Urinary bladder (tissue), 4 donors: ENCODE results near the gene SEC63. TPM values are rescaled to one million over a fixed set of nuclear protein-coding genes. Genes with fewer than 3 reads are reported as not detected.
"Not testable (repeated sequence)": the region's sequence is repeated elsewhere in the genome, so short reads cannot be mapped to it uniquely, and the experiment has no call there.

Experiments
- DNase-seq: peaks from one replicate; pipeline ENCODE4 v3.0.0-alpha.2; 2015; ENCODE audit errors: extremely low spot score
- H3K27ac ChIP-seq: one replicate; pipeline ENCODE4 v1.5.1; 2013; ENCODE audit warnings: low read depth, mild to moderate bottlenecking, moderate library complexity
- H3K36me3 ChIP-seq: one replicate; pipeline ENCODE4 v1.6.1; 2013; ENCODE audit warnings: mild to moderate bottlenecking, moderate library complexity; ENCODE audit not compliant: insufficient read depth
- H3K4me1 ChIP-seq: one replicate; pipeline ENCODE4 v1.6.1; 2013; ENCODE audit warnings: mild to moderate bottlenecking, moderate library complexity; ENCODE audit not compliant: insufficient read depth
- H3K4me3 ChIP-seq: one replicate; pipeline ENCODE4 v1.5.1; 2013; ENCODE audit warnings: low read depth, low read length
- WGBS: extraction: QIAGEN DNeasy Blood & Tissue Kit; methylation state at CpG from one replicate; pipeline ENCODE4 v1.1.7; 2013; 5-methylcytosine and 5-hydroxymethylcytosine counted together
- polyA plus RNA-seq: library from polyadenylated mRNA; stranded (reverse); fragments of 200-250 nt; gene quantifications from one replicate; pipeline ENCODE4 v1.2.3, GENCODE V29; 2013
- total RNA-seq: library from RNA; depleted of rRNA; stranded (reverse); fragments of >200 nt; gene quantifications from one replicate; pipeline ENCODE4 v1.2.3, GENCODE V29; 2014
- donor health status: healthy with polysubstance abuse.
- donor health status: healthy.

SEC63 gene
- total and polyA plus RNA-seq, 2 donors, result 28.2 to 85.4 TPM

DNA sequence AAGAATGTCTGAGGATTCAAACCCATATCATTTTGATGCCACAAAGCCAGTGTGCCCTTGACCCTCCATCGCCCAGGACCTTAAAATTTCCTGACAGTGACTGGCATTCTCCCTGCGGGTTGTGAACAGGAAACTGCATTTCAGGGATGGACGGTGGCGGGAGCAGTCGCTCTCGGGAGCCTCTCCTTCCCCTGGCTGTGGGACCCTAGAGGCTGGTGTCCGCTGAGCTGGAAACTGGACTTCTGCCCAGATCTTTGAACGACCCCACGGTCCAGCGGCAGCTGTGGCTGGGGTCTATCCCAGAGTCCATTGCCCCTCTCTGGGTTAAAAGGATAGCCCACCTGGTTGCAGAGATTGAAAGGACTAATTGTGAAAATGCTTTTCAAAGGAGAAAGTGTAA is 1.4 kb upstream of the SEC63 start:
- Histone ChIP-seq H3K27ac (no peak overlapping the region), H3K4me1 (no peaks in the 10 kb centered on the region), H3K36me3 (no peaks in the 10 kb centered on the region), H3K4me3 (no peak overlapping the region)
- DNase-seq, result no peak
- 44% methylated on average over 10 of the region's 10 CpGs for WGBS

DNA sequence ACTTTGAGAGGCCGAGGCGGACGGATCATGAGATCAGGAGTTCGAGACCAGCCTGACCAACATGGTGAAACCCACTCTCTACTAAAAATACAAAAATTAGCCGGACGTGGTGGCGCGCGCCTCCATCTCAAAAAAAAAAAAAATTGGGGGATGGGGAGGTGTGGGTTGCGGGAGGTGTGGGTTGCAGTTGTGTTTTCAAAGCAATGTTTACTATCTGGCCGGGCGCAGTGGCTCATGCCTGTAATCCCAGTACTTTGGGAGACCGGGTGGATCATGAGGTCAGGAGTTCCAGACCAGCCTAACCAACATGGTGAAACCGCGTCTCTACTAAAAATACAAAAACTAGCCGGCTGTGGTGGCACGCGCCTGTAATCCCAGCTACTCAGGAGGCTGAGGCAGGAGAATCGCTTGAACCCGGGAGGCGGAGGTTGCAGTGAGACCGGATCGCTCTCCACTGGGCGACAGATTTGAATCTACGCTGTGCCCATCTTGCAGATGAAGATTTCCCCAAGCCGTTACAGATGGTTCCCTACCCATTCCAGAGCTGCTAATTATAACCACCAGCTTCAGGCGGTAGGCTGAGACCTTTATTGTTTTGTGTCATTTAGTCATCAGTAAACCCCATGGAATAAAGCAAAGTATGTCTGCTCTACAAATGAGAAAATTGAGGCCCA is 818 bp upstream of the SEC63 start:
- 77% methylated on average over 27 of the region's 27 CpGs for WGBS
- H3K36me3 ChIP-seq, DNase-seq, H3K4me1 ChIP-seq, H3K27ac ChIP-seq, H3K4me3 ChIP-seq: not testable (repeated sequence)

DNA sequence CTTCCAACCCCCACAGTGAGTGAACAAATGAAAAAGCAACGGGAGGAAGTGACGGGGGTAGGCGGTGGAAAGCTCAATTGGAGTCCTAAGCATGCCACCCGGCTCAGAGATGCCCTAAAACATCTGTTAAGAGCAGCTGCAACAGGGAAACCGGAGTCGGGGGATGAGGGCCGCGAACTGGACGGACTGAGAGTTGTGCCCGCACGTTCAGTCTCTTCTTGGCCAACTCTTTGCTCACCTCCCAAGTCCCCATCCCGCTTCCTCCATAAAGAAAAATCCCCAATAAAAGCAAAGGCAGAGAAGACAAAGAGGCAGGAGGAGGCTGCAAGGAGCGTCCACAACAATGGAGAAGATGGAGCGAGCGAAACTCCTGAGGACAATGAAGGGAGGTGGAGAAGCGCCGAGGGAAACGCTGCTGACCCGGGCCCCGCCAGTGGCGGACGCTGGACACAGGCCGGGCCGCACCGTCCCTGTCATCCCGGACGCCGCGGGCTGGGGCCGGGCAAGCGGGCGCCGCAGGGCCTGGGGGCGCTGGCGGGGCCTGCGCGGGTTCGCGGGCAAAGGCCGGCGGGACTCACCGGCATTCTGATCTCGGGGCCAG is 600 bp downstream of the SEC63 start:
- WGBS, result under 1% methylated on average over 43 of the region's 43 CpGs
- Histone ChIP-seq H3K27ac (peak overlapping the region; percentile 69), H3K36me3 (no peaks in the 10 kb centered on the region), H3K4me1 (no peaks in the 10 kb centered on the region), H3K4me3 (peak overlapping the region; percentile 89)
- DNase-seq, result peak; percentile 64

DNA sequence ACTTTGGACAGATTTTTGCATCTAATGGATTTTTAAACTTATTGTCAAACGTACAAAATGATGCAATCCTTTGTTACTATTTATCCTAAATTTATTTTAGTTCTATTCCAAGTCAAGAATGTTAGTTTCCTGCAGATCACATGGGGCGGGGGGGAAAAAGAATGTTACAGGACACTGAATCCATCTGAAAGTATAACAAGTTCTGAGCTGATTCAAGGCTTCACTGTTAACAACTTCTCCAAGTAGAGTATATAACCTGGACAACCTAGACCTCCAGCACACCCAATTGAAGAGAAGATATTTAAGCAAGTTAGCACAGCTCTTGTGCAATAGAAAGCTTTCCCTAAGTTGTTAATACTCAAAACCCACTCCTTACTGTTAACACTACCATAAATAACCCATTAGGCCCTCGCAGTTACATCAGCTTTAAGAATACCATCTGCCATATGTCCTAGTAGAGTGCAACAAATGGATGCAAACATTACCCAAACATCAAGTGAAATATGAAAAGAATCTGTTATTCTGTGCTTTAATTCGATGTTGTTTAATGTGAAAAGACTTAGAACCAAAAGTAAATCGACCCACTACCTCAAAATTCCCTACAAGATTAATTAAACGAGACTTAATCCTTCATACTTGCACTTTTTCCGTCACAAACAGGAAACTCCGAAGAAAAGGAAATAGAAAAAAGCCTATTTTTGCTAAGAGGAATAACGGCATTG is 1.3 kb downstream of the SEC63 start:
- DNase-seq, result no peak
- Histone ChIP-seq H3K27ac (peak overlapping the region; percentile 65), H3K36me3 (no peaks in the 10 kb centered on the region), H3K4me1 (no peaks in the 10 kb centered on the region), H3K4me3 (peak overlapping the region; percentile 89)
- 4% methylated on average over 9 of the region's 9 CpGs for WGBS

DNA sequence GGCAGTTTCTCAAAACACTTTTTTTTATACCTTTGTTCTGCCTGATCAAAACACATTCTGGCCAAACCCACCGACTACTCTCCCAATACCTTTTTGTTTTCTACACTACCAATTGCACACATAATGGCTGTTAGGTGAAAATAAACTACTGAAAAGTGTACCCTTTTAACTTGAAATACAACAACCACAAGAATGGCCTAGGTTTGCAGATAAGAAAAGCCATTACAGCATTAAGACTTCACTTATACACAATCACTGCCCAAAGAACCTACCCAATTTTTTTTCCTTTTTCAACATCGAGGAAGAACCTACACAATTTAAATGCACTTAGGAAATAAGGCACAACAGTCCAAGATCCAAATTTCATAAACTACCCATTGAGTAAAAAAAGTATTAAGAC is 1.8 kb downstream of the SEC63 start:
- Histone ChIP-seq H3K4me1 (no peaks in the 10 kb centered on the region), H3K27ac (no peak overlapping the region), H3K4me3 (no peak overlapping the region), H3K36me3 (no peaks in the 10 kb centered on the region)
- no peak for DNase-seq
- WGBS, result 37% methylated on average over 2 of the region's 2 CpGs

- DNase-seq, H3K4me1 ChIP-seq, H3K4me3 ChIP-seq, H3K36me3 ChIP-seq, H3K27ac ChIP-seq: not testable (repeated sequence)
- 93% methylated on average over 17 of the region's 19 CpGs for WGBS
Measured at GRCh38 chr6:107953858-107954414, 4.1 kb downstream of the SEC63 start.

DNA sequence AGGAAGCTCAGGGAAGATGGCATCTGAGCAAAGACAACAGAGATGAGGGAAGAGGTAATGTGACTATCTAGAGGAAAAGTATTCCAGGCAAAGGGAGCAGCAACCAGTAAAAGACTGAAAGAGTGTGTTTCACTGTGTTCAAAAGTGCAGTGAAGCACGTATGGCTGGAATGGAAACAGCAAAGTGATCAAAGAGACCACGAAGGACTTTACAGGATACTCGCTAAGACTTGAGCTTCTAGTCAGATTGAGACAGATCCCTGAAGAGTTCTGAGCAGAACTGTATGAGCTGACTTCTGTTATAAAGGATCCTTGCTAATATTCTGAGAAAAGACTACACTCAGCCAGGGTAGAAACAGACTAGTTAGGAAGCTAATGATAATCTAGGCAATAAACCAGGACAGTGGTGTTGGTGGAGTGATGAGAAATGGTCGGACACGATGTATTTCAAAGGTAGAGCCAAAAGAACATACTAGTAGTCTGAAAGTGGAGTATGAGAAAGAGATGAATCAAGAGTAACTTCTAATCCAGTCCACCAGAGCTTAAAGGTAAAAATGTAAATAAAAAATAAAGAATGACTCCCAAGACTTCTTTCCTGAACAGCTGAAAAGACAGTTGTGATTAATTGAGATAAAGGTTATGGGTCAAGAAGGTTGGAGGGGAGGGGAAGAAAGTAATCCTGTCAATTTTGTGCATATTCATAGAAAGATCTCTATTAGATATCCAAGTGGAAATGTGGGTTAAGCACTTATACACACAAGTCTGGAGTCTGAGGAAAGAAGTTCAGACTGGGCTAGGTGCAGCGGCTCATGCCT is 14.2 kb downstream of the SEC63 start:
- H3K36me3 ChIP-seq, result no peaks in the 10 kb centered on the region
- no peaks in the 10 kb centered on the region for H3K4me1 ChIP-seq
- WGBS, result 55% methylated on average over 6 of the region's 6 CpGs
- DNase-seq, result no peak
- no peak overlapping the region for H3K4me3 ChIP-seq
- no peak overlapping the region for H3K27ac ChIP-seq

DNA sequence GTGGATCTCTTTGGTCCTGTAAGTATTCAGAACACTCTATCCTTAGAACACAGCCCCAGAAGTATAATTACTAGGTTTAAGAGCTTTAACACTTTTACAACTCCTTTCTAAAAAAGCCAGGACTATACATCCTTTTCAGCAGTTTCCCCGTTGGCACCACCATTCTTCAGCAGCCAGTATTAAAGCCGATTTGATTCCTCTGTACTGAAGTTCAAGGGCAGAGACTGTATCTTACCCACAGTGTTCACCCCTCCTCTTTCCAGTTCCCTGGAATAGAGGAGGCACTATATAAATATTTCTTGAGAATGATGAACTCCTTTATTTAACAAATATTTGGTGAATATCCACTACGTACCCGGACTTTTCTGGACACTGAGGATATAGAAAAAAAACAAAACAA is 15.9 kb downstream of the SEC63 start:
- Histone ChIP-seq H3K36me3 (no peaks in the 10 kb centered on the region), H3K27ac (no peak overlapping the region), H3K4me3 (no peak overlapping the region), H3K4me1 (no peaks in the 10 kb centered on the region)
- WGBS, result 39% methylated on average over 4 of the region's 4 CpGs
- DNase-seq, result no peak

GRCh38 chr6:107941627-107942026 is 16.4 kb downstream of the SEC63 start:
- Histone ChIP-seq H3K27ac (no peak overlapping the region), H3K4me3 (no peak overlapping the region), H3K36me3 (no peaks in the 10 kb centered on the region), H3K4me1 (no peaks in the 10 kb centered on the region)
- WGBS, result 80% methylated on average over 6 of the region's 6 CpGs
- DNase-seq, result no peak

GRCh38 chr6:107941199-107941598 is 16.8 kb downstream of the SEC63 start:
- H3K27ac ChIP-seq, result no peak overlapping the region
- WGBS, result 95% methylated on average over 2 of the region's 2 CpGs
- no peak overlapping the region for H3K4me3 ChIP-seq
- DNase-seq, result no peak
- H3K36me3 ChIP-seq, result no peaks in the 10 kb centered on the region
- no peaks in the 10 kb centered on the region for H3K4me1 ChIP-seq

GRCh38 chr6:107936910-107937292 is 21.1 kb downstream of the SEC63 start:
- not testable (repeated sequence) for H3K4me3 ChIP-seq, H3K27ac ChIP-seq, DNase-seq, H3K4me1 ChIP-seq, H3K36me3 ChIP-seq
- 97% methylated on average over 5 of the region's 5 CpGs for WGBS

GRCh38 chr6:107936162-107936909 is 21.7 kb downstream of the SEC63 start:
- 42% methylated on average over 3 of the region's 3 CpGs for WGBS
- no peak for DNase-seq
- H3K4me3 ChIP-seq, result no peak overlapping the region
- no peaks in the 10 kb centered on the region for H3K36me3 ChIP-seq
- no peaks in the 10 kb centered on the region for H3K4me1 ChIP-seq
- no peak overlapping the region for H3K27ac ChIP-seq

DNA sequence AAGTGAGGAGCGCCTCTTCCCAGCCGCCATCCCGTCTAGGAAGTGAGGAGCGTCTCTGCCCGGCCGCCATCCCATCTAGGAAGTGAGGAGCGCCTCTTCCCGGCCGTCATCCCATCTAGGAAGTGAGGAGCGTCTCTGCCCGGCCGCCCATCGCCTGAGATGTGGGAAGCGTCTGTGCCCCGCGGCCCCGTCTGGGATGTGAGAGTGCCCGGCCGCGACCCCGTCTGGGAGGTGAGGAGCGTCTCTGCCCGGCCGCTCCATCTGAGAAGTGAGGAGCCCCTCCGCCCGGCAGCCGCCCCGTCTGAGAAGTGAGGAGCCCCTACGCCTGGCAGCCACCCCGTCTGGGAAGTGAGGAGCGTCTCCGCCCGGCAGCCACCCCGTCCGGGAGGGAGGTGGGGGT is 23.8 kb downstream of the SEC63 start:
- not testable (repeated sequence) for H3K36me3 ChIP-seq, H3K27ac ChIP-seq, H3K4me1 ChIP-seq, DNase-seq, H3K4me3 ChIP-seq
- 95% methylated on average over 33 of the region's 35 CpGs for WGBS
